ENCODE data around the gene SUSD1. TPM values are rescaled to one million over a fixed set of nuclear protein-coding genes. Genes with fewer than 3 reads are reported as not detected.

The SUSD1 gene
- total RNA-seq, 1 donor from 2014 or later: 15.7 TPM

GRCh38 chr9:111999319-111999718 is 175.8 kb downstream of the SUSD1 start:
- ChIA-PET POLR2A (interaction anchor here (0.6 kb wide), 1 partner anchor 157 kb away, joined by 16 read pairs; no protein-coding TSS in a partner anchor), CTCF (no interaction called here)
- Mint-ChIP-seq H3K4me3 (no peak overlapping the region), H3K27ac (peak overlapping the region; percentile 20), H3K4me1 (peaks cover 42% of the 10 kb centered on the region), H3K36me3 (ENCODE audit: low read depth) (no peaks in the 10 kb centered on the region), H3K27me3 (no peaks in the 10 kb centered on the region), H3K9me3 (no peaks in the 10 kb centered on the region)
- intact Hi-C loops (cut with micrococcal nuclease): no loop called here
- ATAC-seq (ENCODE audit: low read depth) (no peak), DNase-seq (no peak)
- TF ChIP-seq CTCF (IDR thresholded peaks at IDR 0.05): no peak

- ChIA-PET CTCF (no interaction called here), POLR2A (no interaction called here)
- Mint-ChIP-seq H3K36me3 (ENCODE audit: low read depth) (no peaks in the 10 kb centered on the region), H3K27me3 (no peaks in the 10 kb centered on the region), H3K4me3 (no peak overlapping the region), H3K27ac (no peak overlapping the region), H3K9me3 (no peaks in the 10 kb centered on the region), H3K4me1 (peaks cover 42% of the 10 kb centered on the region)
- DNase-seq (no peak), ATAC-seq (ENCODE audit: low read depth) (no peak)
- intact Hi-C loops (cut with micrococcal nuclease): no loop called here
- no peak for TF ChIP-seq CTCF (IDR thresholded peaks at IDR 0.05)
Observed at GRCh38 chr9:111997831-111998230, 177.3 kb downstream of the SUSD1 start.

GRCh38 chr9:111994831-111995458 is 180.2 kb downstream of the SUSD1 start:
- H3K27me3 Mint-ChIP-seq: no peaks in the 10 kb centered on the region
- H3K4me1 Mint-ChIP-seq: peaks cover 43% of the 10 kb centered on the region
- no peaks in the 10 kb centered on the region for H3K36me3 Mint-ChIP-seq (ENCODE audit: low read depth)
- H3K27ac Mint-ChIP-seq: peak overlapping the region; percentile 71
- no peak for TF ChIP-seq CTCF (IDR thresholded peaks at IDR 0.05)
- peak; percentile 19 for ATAC-seq (ENCODE audit: low read depth)
- POLR2A ChIA-PET: interaction anchor here (0.8 to 3.4 kb wide), 10 partner anchors 9 to 98 kb away, joined by 3 to 63 read pairs (median 12); partner anchors contain the start of gene UGCG
- peak overlapping the region; percentile 2 for H3K4me3 Mint-ChIP-seq
- H3K9me3 Mint-ChIP-seq: no peaks in the 10 kb centered on the region
- CTCF ChIA-PET: interaction anchor here (1.0 to 1.8 kb wide), 3 partner anchors 10 to 20 kb away, joined by 3 to 8 read pairs (median 5); no protein-coding TSS in a partner anchor
- intact Hi-C loops (cut with micrococcal nuclease): loop anchor here (5.0 kb wide), 1 partner anchor 38 kb away; no protein-coding TSS in a partner anchor
- DNase-seq: no peak

- no peaks in the 10 kb centered on the region for H3K9me3 Mint-ChIP-seq
Observed at GRCh38 chr9:111993319-111993718, 181.8 kb downstream of the SUSD1 start.

More at GRCh38 chr9:111993319-111993718, 181.8 kb downstream of the SUSD1 start:
- POLR2A ChIA-PET: interaction anchor here (0.8 to 3.4 kb wide), 13 partner anchors 9 to 96 kb away, joined by 3 to 63 read pairs (median 7); partner anchors contain the start of gene UGCG
- intact Hi-C loops (cut with micrococcal nuclease): loop anchor here (5.0 kb wide), 1 partner anchor 36 kb away; no protein-coding TSS in a partner anchor
- Mint-ChIP-seq H3K27ac (peak overlapping the region; percentile 71), H3K27me3 (no peaks in the 10 kb centered on the region), H3K36me3 (ENCODE audit: low read depth) (no peaks in the 10 kb centered on the region), H3K4me1 (peaks cover 43% of the 10 kb centered on the region), H3K4me3 (peak overlapping the region; percentile 29)
- no peak for TF ChIP-seq CTCF (IDR thresholded peaks at IDR 0.05)
- CTCF ChIA-PET: interaction anchor here (0.6 to 2.3 kb wide), 6 partner anchors 10 to 81 kb away, joined by 3 to 9 read pairs (median 4); no protein-coding TSS in a partner anchor
- no peak for DNase-seq
- no peak for ATAC-seq (ENCODE audit: low read depth)

All from activated B cell treated with CpG ODN at 0.5 μM for 24 hours (primary cell).